GM23248 (cell line): Measurements from ENCODE around the gene SLC34A3. TPM values are rescaled to one million over a fixed set of nuclear protein-coding genes. Genes with fewer than 3 reads are reported as not detected.

Experiments
- DNase-seq: peaks from one replicate; pipeline ENCODE4 v3.0.0-alpha.2; 2015
- H2AFZ ChIP-seq: fragments of 200-600 bp; sonication (generic); 2 replicates; pipeline ENCODE4 v1.6.1; 2016; ENCODE audit warnings: antibody characterized with exemption
- H3F3A ChIP-seq: fragments of 200-600 bp; sonication (generic); 2 replicates; pipeline ENCODE4 v1.6.1; 2016; ENCODE audit warnings: mild to moderate bottlenecking, antibody characterized with exemption, mixed run types; ENCODE audit not compliant: insufficient read depth
- H3K27ac ChIP-seq: fragments of 200-600 bp; sonication (generic); 2 replicates; pipeline ENCODE4 v1.5.1; 2016; ENCODE audit warnings: mild to moderate bottlenecking
- H3K27me3 ChIP-seq: fragments of 200-600 bp; sonication (generic); replicated peaks from 2 replicates; pipeline ENCODE4 v1.6.1; 2016; ENCODE audit warnings: mild to moderate bottlenecking; ENCODE audit not compliant: insufficient read depth
- H3K36me3 ChIP-seq: fragments of 200-600 bp; sonication (generic); 2 replicates; pipeline ENCODE4 v1.6.1; 2016; ENCODE audit warnings: low read depth, mild to moderate bottlenecking
- H3K4me1 ChIP-seq: fragments of 200-600 bp; sonication (generic); 2 replicates; pipeline ENCODE4 v1.6.1; 2016; ENCODE audit warnings: mild to moderate bottlenecking; ENCODE audit not compliant: insufficient read depth
- H3K4me2 ChIP-seq: fragments of 200-600 bp; sonication (generic); one replicate; pipeline ENCODE4 v1.6.1; 2016; ENCODE audit warnings: mild to moderate bottlenecking; ENCODE audit not compliant: unreplicated experiment
- H3K4me3 ChIP-seq: fragments of 200-600 bp; sonication (generic); 2 replicates; pipeline ENCODE4 v1.5.1; 2016; ENCODE audit warnings: mild to moderate bottlenecking
- H3K79me2 ChIP-seq: fragments of 200-600 bp; sonication (generic); 2 replicates; pipeline ENCODE4 v1.6.1; 2016; ENCODE audit warnings: mild to moderate bottlenecking; ENCODE audit not compliant: insufficient read depth
- H3K9ac ChIP-seq: fragments of 200-600 bp; sonication (generic); 2 replicates; pipeline ENCODE4 v1.6.1; 2016; ENCODE audit warnings: mild to moderate bottlenecking
- H3K9me2 ChIP-seq: fragments of 200-600 bp; sonication (generic); 2 replicates; pipeline ENCODE4 v1.6.1; 2016; ENCODE audit warnings: mixed run types, mild to moderate bottlenecking, moderate library complexity; ENCODE audit not compliant: insufficient read depth
- H3K9me3 ChIP-seq: fragments of 200-600 bp; sonication (generic); one replicate; pipeline ENCODE4 v1.6.1; 2017; ENCODE audit warnings: low read depth
- H4K20me1 ChIP-seq: fragments of 200-600 bp; sonication (generic); 2 replicates; pipeline ENCODE4 v1.6.0; 2016; ENCODE audit not compliant: insufficient read depth
- EZH2 ChIP-seq: fragments of 200-600 bp; sonication (generic); IDR thresholded peaks from 2 replicates; pipeline ENCODE4 v1.6.1; 2018; ENCODE audit warnings: antibody characterized with exemption, mild to moderate bottlenecking; ENCODE audit not compliant: insufficient read depth, poor library complexity, severe bottlenecking
- EZH2phosphoT487 ChIP-seq: fragments of 200-600 bp; sonication (generic); IDR thresholded peaks from 2 replicates; pipeline ENCODE4 v1.6.1; 2018; ENCODE audit warnings: antibody characterized with exemption, moderate library complexity, mild to moderate bottlenecking, low read depth; ENCODE audit not compliant: insufficient read depth
- WGBS, 2 experiments: methylation state at CpG; one replicate each; pipeline ENCODE4 v1.1.6; 2015 to 2017; ENCODE audit warnings: low lambda C conversion rate in 2 of 2, low coverage in 1 of 2; ENCODE audit errors: missing lambda C conversion rate in 2 of 2; 5-methylcytosine and 5-hydroxymethylcytosine counted together
- in situ Hi-C: fragments of 300-500 bp; cut with MboI; formaldehyde crosslinking; loops from 2 replicates; pipeline ENCODE4 v1.15.0; 2020
- polyA plus RNA-seq: library from polyadenylated mRNA; unstranded; fragments of >200 nt; fragmentation: Nextera tagmentation; extraction: Ambion mirVana; gene quantifications from 2 replicates; pipeline ENCODE4 v1.2.1, GENCODE V29; 2016
- total RNA-seq: library from RNA; depleted of rRNA; stranded (reverse); fragments of >200 nt; shearing (Covaris generic); gene quantifications from 2 replicates; pipeline ENCODE4 v1.2.3, GENCODE V29; 2014

Gene SLC34A3
- total and polyA plus RNA-seq, 2 experiments from 2014 or later = not detected

DNA sequence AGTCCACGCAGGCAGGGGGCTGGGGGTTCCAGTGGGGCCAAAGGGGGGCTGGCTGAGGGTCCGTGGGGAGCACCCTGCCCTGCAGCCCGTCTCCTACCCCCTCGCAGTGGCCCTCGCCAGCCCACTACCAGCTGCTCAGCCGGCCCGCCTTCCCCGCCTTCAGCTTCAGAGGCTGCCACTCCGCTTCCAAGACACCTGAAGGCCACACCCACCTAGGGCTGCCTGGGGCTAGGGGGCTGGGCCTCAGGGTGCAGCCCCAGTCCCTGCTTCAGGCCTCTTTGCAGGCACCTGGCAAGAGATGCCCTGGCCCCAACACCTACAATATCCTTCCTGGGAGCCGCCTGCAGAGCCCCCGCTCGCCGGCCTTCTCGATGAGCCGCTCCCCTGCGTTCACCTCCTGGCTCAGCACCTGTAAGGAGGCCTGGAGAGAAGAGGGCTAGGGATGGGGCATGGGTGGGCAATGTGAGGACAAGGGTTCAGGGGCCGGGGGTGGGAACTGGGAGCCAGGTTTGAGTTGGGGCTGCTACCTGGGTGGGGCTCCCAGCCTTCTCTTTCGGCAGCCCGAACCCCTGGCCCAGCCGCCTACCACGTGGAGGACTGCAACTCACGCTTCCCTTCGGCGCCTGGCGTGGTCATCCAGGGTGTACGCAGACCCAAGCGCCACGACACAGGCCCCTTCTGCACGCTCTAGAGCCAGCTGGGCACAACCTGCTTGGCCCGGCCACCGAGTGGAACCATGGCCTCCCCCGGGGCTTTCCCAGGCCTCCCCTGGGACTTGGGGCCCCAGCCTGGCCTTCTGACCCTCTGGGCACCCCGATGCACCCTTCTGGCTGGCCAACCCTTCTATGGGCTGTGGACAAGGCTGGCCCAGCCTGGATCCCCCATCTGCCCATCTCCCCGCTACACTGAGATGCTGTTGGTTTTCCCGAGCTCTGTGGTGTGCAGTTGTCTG is 22.1 kb downstream of the SLC34A3 start:
- in situ Hi-C loops = no loop called here

DNA sequence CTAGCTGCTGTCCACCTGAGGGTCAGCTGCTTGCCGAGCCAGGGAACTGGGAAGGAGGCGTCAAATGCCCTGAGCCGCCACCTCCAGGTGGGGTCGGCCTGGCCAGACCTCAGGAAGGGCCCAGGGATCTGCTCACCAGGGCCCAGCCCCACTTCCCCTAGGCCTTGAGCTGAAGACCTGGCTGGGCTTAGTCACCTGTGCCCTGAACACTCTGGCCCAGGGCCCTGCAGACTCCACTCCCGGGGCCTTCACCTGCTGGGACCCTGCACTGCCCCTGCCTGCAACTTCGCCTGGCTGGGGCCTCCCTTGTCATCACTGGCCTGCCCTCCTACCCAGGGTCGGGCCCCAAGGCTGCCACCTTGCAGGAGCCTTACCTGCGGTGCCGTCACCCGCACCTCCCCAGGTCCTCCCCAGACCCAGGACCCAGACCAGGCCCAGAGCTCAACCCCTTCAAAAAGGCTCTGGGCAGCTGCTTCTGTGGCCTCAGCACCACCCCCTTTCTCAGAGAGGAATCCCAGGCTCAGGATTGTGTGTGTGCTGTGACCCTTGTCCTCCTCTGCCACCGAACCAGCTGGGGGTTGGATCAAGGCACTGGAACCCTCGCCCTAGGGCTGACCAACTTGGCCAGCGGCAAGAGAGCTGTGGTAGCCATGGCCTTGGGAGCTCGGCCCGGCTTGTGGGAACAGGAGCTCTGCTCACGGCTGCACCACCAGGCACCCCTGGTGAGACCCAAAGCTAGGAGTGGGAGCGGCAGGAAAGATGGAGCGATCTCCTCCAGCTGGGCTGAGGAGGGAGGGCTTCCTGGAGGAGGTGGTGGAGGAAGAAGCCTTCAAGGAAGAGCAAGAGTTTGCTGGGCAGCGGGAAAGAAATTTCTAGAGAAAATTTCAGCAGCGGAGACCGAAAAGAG is 23.3 kb downstream of the SLC34A3 start:
- Histone ChIP-seq H4K20me1 (no peaks in the 10 kb centered on the region), H2AFZ (peak overlapping the region; percentile 96), H3K27me3 (no peaks in the 10 kb centered on the region), H3K9me2 (no peaks in the 10 kb centered on the region), H3K9ac (peak overlapping the region; percentile 75), H3K9me3 (no peaks in the 10 kb centered on the region), H3K4me1 (0 out of 2 replicates have a peak, but pooled peaks cover 3% of the 10 kb centered on the region), H3K4me2 (peak overlapping the region; percentile 88), H3K4me3 (peak overlapping the region; percentile 92), H3K27ac (no peak overlapping the region), H3K36me3 (no peaks in the 10 kb centered on the region; the same call in 1 of the 2 replicates), H3K79me2 (peaks cover 37% of the 10 kb centered on the region), H3F3A (no peaks in the 10 kb centered on the region)
- in situ Hi-C loops = no loop called here
- 39 to 40% methylated on average over 18 to 20 of the region's 21 CpGs for WGBS, 2 experiments
- TF ChIP-seq EZH2 = no peak
- no peak for TF ChIP-seq EZH2phosphoT487
- peak; percentile 42 for DNase-seq

More for the DNA sequence above, 22.1 kb downstream of the SLC34A3 start:
- Histone ChIP-seq H3K36me3 (no peaks in the 10 kb centered on the region), H3K9me3 (no peaks in the 10 kb centered on the region), H3F3A (no peaks in the 10 kb centered on the region), H4K20me1 (no peaks in the 10 kb centered on the region), H3K4me2 (no peak overlapping the region), H3K27me3 (no peaks in the 10 kb centered on the region), H3K9me2 (no peaks in the 10 kb centered on the region), H3K9ac (no peak overlapping the region), H3K4me1 (0 out of 2 replicates have a peak, but pooled peaks cover 3% of the 10 kb centered on the region), H3K4me3 (no peak overlapping the region), H3K79me2 (peaks cover 26% of the 10 kb centered on the region), H2AFZ (no peak overlapping the region), H3K27ac (no peak overlapping the region)
- no peak for DNase-seq
- WGBS, 2 experiments = 89 to 93% methylated on average over 24 to 34 of the region's 35 CpGs
- TF ChIP-seq EZH2 = no peak
- no peak for TF ChIP-seq EZH2phosphoT487

DNA sequence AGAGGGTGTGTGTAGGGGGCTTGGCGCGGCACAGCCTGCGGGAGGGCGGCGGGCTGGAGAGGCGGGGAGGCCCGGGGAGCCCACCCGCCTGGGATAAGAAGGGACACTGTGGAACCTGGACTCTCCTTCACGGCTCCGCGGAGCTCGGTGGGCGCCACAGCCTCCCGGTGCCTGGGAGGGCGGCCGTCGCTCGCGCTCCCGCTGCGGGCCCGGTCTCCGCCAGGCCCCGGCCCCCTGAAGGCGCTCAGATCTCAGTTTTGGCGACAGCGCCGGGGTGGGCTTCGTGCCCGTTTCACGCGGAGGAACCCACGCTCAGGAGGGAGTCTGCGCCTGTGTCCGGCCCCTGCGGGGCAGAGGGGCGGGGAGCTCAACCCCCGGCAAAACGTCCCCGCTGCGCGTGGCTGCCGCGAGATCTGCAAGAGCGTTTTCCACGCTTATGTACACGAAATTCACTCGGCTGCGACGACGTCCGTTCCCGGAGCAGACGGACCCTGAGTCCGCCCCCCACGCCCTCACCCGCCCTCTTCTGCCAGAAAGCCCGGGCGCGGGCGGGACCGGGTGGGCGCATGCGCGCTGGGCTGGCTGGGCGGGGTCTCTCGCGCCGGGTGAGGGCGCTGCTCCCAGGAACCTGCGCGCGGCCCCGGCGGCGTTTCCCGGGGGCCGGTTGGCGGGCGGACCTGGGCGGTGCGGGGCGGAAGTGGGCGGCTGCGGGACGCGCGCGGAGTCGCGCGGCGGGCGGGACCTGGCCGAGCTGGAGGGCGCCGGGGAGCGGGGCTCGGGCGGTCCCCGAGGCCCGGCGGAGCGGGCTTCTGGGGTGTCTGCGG is 24.1 kb downstream of the SLC34A3 start, which contains the start of gene NELFB:
Gene NELFB (plus strand): TSS at position 704 of the 824 bp plus-strand sequence.
- peak within 1 kb of the TSS; percentile 92 for H3K4me3 ChIP-seq
- TF ChIP-seq EZH2 = no peak
- no peak for TF ChIP-seq EZH2phosphoT487
- H2AFZ ChIP-seq = peak within 1 kb of the TSS; percentile 96
- H3F3A ChIP-seq = no peaks in the 10 kb centered on the region
- H3K79me2 ChIP-seq = peaks cover 41% of the 10 kb centered on the region
- H3K27me3 ChIP-seq = no peaks in the 10 kb centered on the region
- no peaks in the 10 kb centered on the region for H3K9me2 ChIP-seq
- in situ Hi-C loops = no loop called here
- peak; percentile 90 for DNase-seq
- H3K36me3 ChIP-seq = no peaks in the 10 kb centered on the region; the same call in 1 of the 2 replicates
- peak within 1 kb of the TSS; percentile 88 for H3K4me2 ChIP-seq
- no peaks in the 10 kb centered on the region for H3K9me3 ChIP-seq
- H3K9ac ChIP-seq = peak within 1 kb of the TSS; percentile 85
- H4K20me1 ChIP-seq = no peaks in the 10 kb centered on the region
- H3K4me1 ChIP-seq = 0 out of 2 replicates have a peak, but pooled peaks cover 3% of the 10 kb centered on the region
- 1 to 3% methylated on average over 41 to 66 of the region's 105 CpGs for WGBS, 2 experiments
- H3K27ac ChIP-seq = 0 out of 2 replicates have a peak within 1 kb of the TSS, but pooled peaks have one; percentile 28
